Osteocyte (in vitro differentiated cells): ENCODE data around the gene FASTK. TPM values are rescaled to one million over a fixed set of nuclear protein-coding genes. Genes with fewer than 3 reads are reported as not detected.

Source experiments
- DNase-seq: peaks from one replicate; pipeline ENCODE4 v3.0.0; 2021; ENCODE audit warnings: mixed read lengths; ENCODE audit not compliant: unreplicated experiment; ENCODE audit errors: extremely low spot score
- H3K27ac Mint-ChIP-seq: one replicate; pipeline ENCODE4 v1.8.0; 2021; ENCODE audit warnings: mild to moderate bottlenecking, mixed read lengths; ENCODE audit not compliant: unreplicated experiment
- H3K27me3 Mint-ChIP-seq: one replicate; pipeline ENCODE4 v1.8.0; 2021; ENCODE audit warnings: mixed read lengths; ENCODE audit not compliant: unreplicated experiment
- H3K36me3 Mint-ChIP-seq: one replicate; pipeline ENCODE4 v1.8.0; 2021; ENCODE audit warnings: mixed read lengths; ENCODE audit not compliant: unreplicated experiment
- H3K4me1 Mint-ChIP-seq: one replicate; pipeline ENCODE4 v1.8.0; 2021; ENCODE audit warnings: mixed read lengths; ENCODE audit not compliant: unreplicated experiment
- H3K4me3 Mint-ChIP-seq: one replicate; pipeline ENCODE4 v1.8.0; 2021; ENCODE audit warnings: mild to moderate bottlenecking, moderate library complexity, mixed read lengths; ENCODE audit not compliant: unreplicated experiment
- H3K9me3 Mint-ChIP-seq: one replicate; pipeline ENCODE4 v1.8.0; 2021; ENCODE audit warnings: mixed read lengths; ENCODE audit not compliant: unreplicated experiment
- total RNA-seq: library from RNA; stranded (reverse); gene quantifications from 2 replicates; pipeline ENCODE4 v1.2.1, GENCODE V29; 2021
- TF ChIP-seq, protein P1 (sequence below): fragments of 200-600 bp; sonication (generic); IDR thresholded peaks from 2 replicates; pipeline ENCODE4 v1.5.0; 2021; ENCODE audit warnings: antibody characterized with exemption, mild to moderate bottlenecking, moderate library complexity

The FASTK gene
- total RNA-seq, 1 donor from 2014 or later = 104 TPM

DNA sequence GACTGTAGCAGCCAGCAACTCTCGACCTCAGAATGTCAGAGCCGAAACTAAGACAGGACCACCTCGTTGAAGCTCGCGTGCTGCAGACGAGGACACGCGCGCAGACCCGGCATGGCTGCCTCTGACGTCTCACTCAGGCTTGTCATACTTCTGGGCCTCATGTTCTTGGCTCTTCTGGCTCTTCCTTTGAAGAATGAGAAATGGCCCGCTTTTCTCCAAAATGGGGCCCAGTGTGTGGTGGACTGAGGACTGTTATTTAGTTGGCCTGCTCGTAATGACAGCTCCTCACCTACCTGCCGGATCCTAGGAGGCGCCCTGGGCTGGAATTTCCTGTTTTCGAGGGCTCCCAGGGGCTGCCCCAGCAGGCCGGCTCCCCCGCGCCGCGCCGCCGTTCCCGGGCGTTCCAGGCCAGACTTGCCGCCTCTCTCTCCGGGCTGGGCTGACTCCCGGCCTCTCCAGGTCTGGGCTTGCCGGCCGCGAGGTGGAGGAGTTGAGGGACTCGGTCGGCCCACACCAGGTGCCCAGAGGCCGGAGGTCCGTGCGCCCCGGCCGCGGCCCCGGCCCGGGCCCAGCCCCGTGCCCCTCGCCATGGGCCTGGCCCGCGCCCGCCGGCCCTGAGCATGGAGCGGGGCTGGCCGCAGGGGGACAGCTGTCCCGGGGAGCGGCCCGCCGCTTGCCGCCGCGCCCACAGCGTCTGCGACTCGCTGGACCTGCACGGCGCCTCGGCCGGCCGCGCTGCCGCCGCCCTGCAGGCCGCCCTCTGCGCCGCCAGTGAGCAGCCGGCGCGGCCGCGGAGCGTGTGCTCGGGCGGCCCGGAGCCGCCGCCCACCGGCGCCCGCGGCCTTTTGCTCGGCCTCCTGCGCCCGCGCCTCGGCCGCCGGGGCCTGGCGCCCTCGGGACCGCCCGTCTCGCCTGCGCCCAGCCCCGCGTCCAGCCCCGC lies 33.8 kb upstream of the FASTK start:
- peaks cover 35% of the 10 kb centered on the region for H3K4me1 Mint-ChIP-seq
- peak overlapping the region; percentile 92 for H3K27ac Mint-ChIP-seq
- peak overlapping the region; percentile 65 for H3K4me3 Mint-ChIP-seq
- TF ChIP-seq, protein P1, sequence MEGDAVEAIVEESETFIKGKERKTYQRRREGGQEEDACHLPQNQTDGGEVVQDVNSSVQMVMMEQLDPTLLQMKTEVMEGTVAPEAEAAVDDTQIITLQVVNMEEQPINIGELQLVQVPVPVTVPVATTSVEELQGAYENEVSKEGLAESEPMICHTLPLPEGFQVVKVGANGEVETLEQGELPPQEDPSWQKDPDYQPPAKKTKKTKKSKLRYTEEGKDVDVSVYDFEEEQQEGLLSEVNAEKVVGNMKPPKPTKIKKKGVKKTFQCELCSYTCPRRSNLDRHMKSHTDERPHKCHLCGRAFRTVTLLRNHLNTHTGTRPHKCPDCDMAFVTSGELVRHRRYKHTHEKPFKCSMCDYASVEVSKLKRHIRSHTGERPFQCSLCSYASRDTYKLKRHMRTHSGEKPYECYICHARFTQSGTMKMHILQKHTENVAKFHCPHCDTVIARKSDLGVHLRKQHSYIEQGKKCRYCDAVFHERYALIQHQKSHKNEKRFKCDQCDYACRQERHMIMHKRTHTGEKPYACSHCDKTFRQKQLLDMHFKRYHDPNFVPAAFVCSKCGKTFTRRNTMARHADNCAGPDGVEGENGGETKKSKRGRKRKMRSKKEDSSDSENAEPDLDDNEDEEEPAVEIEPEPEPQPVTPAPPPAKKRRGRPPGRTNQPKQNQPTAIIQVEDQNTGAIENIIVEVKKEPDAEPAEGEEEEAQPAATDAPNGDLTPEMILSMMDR = no peak
- DNase-seq = no peak
- H3K9me3 Mint-ChIP-seq = no peaks in the 10 kb centered on the region
- H3K27me3 Mint-ChIP-seq = no peaks in the 10 kb centered on the region
- peaks cover 6% of the 10 kb centered on the region for H3K36me3 Mint-ChIP-seq

DNA sequence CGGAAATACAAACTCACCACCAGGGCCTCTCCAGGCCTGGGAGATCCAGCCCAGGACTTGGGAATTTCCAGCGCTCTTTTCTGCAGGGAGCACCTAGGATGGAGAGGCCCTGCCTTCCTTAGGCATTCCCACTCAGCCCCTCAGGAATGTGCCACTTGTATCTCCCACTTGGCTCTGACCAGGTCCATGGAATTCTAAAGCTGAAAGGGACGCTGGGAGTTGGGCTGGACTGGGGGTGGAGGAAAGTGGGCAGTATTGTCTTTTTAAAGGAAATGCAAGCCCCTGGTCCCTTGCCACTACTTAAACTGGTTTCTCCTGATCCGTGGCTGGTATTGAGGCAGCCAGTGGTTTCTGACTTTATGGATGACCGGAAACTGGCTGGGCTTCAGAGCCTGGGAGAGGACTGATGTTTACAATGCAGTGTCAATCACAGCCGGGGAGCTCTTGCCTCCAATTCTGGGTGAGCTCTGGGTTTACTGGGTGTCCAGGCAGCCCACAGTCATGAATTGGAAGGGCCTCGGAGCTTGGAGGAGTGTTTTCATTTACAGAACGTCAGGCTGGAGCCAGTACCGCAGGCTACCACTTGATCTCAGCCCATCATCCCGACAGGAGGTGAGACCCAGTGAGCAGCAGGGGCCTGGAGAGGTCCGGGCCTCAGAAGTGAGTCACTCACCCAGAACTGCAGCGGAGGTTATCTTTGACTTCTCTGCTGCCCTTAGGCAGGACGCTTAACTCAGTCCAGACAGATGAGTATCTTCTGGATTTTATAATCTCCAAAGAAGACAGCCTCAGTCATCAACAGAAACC lies 32.9 kb upstream of the FASTK start:
- H3K36me3 Mint-ChIP-seq = peaks cover under 1% of the 10 kb centered on the region
- no peaks in the 10 kb centered on the region for H3K9me3 Mint-ChIP-seq
- no peaks in the 10 kb centered on the region for H3K27me3 Mint-ChIP-seq
- no peak for DNase-seq
- peaks cover 37% of the 10 kb centered on the region for H3K4me1 Mint-ChIP-seq
- TF ChIP-seq, protein P1 = no peak
- H3K4me3 Mint-ChIP-seq = peak overlapping the region; percentile 65
- H3K27ac Mint-ChIP-seq = peak overlapping the region; percentile 92

DNA sequence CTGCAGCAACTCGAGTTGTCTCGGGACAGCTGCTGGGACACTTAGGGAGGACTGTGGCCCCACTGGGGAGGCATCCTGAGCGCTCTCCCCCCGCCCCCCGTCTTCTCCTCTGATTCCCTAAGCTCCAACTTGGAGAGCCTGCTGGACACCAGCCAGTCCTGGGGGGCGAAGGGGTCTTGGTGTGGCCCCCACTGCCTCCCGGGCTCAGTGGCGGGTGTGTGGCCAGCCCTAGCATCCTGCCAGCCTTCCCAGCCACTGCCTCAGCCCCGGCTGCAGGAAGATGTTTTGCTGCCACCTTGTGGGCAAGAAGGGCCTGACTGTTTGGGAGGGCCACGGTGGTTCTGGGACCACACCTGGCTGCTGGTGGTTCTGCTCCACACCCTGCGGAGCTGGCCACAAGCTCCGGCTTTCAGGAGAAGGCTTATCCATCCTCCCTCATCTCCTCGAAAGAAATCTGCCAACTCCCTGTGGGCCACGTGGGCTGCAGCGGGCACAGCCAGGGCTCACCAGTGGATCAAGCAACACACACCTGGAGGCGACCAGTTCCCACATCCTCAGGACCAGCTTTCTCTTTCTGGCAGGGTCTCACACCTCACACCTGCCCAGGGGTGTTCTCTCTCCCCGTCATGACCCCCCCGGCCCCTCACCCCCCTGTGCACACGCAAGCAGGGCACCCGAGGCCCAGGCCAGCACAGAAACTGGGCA lies 30.5 kb upstream of the FASTK start:
- Mint-ChIP-seq H3K36me3 (no peaks in the 10 kb centered on the region), H3K9me3 (no peaks in the 10 kb centered on the region), H3K27ac (no peak overlapping the region), H3K27me3 (no peaks in the 10 kb centered on the region), H3K4me1 (peaks cover 36% of the 10 kb centered on the region), H3K4me3 (no peak overlapping the region)
- TF ChIP-seq, protein P1 = peak; percentile 93
- peak; percentile 91 for DNase-seq

DNA sequence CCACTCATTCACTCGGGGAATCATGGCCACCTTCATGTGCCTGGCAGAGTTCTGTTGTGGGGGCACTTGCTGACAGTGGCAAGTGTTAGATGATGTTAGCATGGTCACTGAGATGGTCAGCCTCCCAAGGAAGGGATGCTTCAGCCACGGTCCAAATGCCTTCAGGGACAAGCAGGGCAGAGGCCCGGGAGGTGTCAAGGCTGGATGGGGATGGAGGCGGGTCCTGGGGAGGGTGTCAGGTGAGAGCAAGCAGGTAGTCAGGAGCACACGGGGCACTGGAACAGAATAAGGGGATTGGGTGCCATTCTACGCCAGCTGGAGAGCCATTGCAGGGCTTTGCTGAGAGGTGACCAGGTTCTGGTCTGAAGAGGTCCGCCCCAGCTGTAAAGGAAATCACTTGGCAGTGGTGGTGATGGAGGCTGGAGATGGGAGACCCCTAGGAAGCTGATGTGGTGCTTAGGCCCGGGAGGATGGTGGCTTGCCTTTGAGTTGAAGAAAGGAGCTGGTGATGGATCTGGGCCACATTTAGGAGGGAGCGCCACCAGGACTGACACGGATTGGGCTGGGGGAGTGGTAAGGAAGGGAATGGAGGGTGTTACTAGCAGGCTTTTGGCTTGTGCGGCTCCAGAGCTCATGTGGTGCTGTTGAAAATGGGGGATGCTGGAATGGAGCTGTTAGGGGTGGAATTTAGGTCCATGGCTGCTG lies 29.8 kb upstream of the FASTK start:
- Mint-ChIP-seq H3K27me3 (no peaks in the 10 kb centered on the region), H3K36me3 (no peaks in the 10 kb centered on the region), H3K9me3 (no peaks in the 10 kb centered on the region), H3K4me1 (peaks cover 38% of the 10 kb centered on the region), H3K27ac (no peak overlapping the region), H3K4me3 (no peak overlapping the region)
- no peak for DNase-seq
- TF ChIP-seq, protein P1 = no peak
